HepG2 (cell line): ENCODE data around the gene SERINC2. TPM values are rescaled to one million over a fixed set of nuclear protein-coding genes. Genes with fewer than 3 reads are reported as not detected.

Source experiments
- ATAC-seq: fragments of 200-7000 bp; cut with Tn5 transposase; 3 replicates; pipeline ENCODE4 v1.9.1; 2020; ENCODE audit warnings: mild to moderate bottlenecking, moderate library complexity
- BruUV-seq: library from RNA; stranded (reverse); fragments of 400-500 nt; replicated peaks from 2 replicates; lab custom pipeline; 2021; lab: Mats Ljungman, UMichigan
- CTCF ChIA-PET: fragments of 300-600 bp; formaldehyde crosslinking; extraction: SDS; loops from one replicate; lab custom pipeline; 2021; ENCODE audit warnings: low total read pairs, inconsistent platforms, low intra/inter-chr PET ratio; lab: Yijun Ruan, JAX
- POLR2A ChIA-PET: fragments of 350-600 bp; sonication (Branson Sonifier 250); formaldehyde crosslinking; loops from one replicate; lab custom pipeline; 2020; ENCODE audit warnings: antibody characterized with exemption, inconsistent platforms; lab: Yijun Ruan, JAX
- DNase-seq: peaks from one replicate; pipeline ENCODE4 v3.0.0-alpha.2; 2015; ENCODE audit warnings: low spot score
- FAIRE-seq: peaks from 3 replicates; lab custom pipeline; 2011; peaks lifted over from hg19 to GRCh38; lab: Jason Lieb, UNC
- H2AFZ ChIP-seq: one replicate; pipeline ENCODE4 v1.6.1; 2011; ENCODE audit warnings: low read length, inconsistent platforms
- H3K27ac ChIP-seq: fragments of 300-600 bp; 3 replicates; pipeline ENCODE4 v1.8.0; 2011; ENCODE audit warnings: mixed run types, mild to moderate bottlenecking, mixed read lengths, low read length, inconsistent platforms; ENCODE audit not compliant: insufficient read depth; ENCODE audit errors: extremely low read length
- H3K27me3 ChIP-seq, 2 experiments: fragments of 200-600 bp in 1 of 2; 2 replicates in 1 of 2; 3 replicates in 1 of 2; pipeline versions ENCODE4 v1.6.0 to v1.8.0; 2011; ENCODE audit warnings: low read length in 2 of 2, mild to moderate bottlenecking in 2 of 2, moderate library complexity in 2 of 2, inconsistent platforms in 1 of 2; ENCODE audit not compliant: insufficient read depth in 2 of 2, control insufficient read depth in 1 of 2
- H3K36me3 ChIP-seq, 2 experiments: fragments of 200-600 bp in 1 of 2; replicated peaks in 1 of 2; 2 replicates in 1 of 2; 3 replicates in 1 of 2; pipeline versions ENCODE4 v1.5.1 to v1.8.0; 2011; ENCODE audit warnings: low read length in 2 of 2, inconsistent platforms in 1 of 2; ENCODE audit not compliant: insufficient read depth in 2 of 2, control insufficient read depth in 1 of 2
- H3K4me1 ChIP-seq: 2 replicates; pipeline ENCODE4 v1.5.1; 2012; ENCODE audit warnings: low read length, inconsistent platforms; ENCODE audit not compliant: insufficient read depth
- H3K4me2 ChIP-seq: 2 replicates; pipeline ENCODE4 v1.6.0; 2011; ENCODE audit warnings: low read depth, low read length, inconsistent platforms
- H3K4me3 ChIP-seq, 3 experiments: fragments of 200-600 bp in 1 of 3; sonication (generic), shearing (Covaris generic) in 1 of 3; replicated peaks in 1 of 3; 2 replicates each; pipeline ENCODE4 v1.5.1; 2011 to 2016; ENCODE audit warnings: low read length in 3 of 3, inconsistent platforms in 2 of 3, low read depth in 2 of 3, mild to moderate bottlenecking in 2 of 3, control low read depth in 1 of 3, mixed read lengths in 1 of 3; ENCODE audit not compliant: insufficient read depth in 1 of 3
- H3K79me2 ChIP-seq: one replicate; pipeline ENCODE4 v1.6.1; 2011; ENCODE audit warnings: low read length, inconsistent platforms; ENCODE audit not compliant: insufficient read depth
- H3K9ac ChIP-seq: 2 replicates; pipeline ENCODE4 v1.6.0; 2011; ENCODE audit warnings: mild to moderate bottlenecking, low read depth, low read length, inconsistent platforms; ENCODE audit not compliant: insufficient read depth
- H3K9me3 ChIP-seq: 2 replicates; pipeline ENCODE4 v1.5.1; 2012; ENCODE audit warnings: mild to moderate bottlenecking, low read length
- H4K20me1 ChIP-seq: 2 replicates; pipeline ENCODE4 v1.6.0; 2011; ENCODE audit warnings: inconsistent platforms, mild to moderate bottlenecking, low read length, moderate library complexity; ENCODE audit not compliant: insufficient read depth
- CHCHD3 ChIP-seq: sonication (generic); formaldehyde crosslinking; IDR thresholded peaks from 2 replicates; pipeline ENCODE4 v1.8.0; 2022; ENCODE audit warnings: mild to moderate bottlenecking, missing genetic modification reagents, moderate library complexity
- CHD2 ChIP-seq: IDR thresholded peaks from 2 replicates; pipeline ENCODE4 v1.6.1; 2011; ENCODE audit warnings: low read depth, low read length, improper control_type of control experiment
- CREB3 ChIP-seq: sonication (generic); formaldehyde crosslinking; IDR thresholded peaks from 2 replicates; pipeline ENCODE4 v1.5.0; 2020; ENCODE audit warnings: missing genetic modification reagents
- MBD4 ChIP-seq: IDR thresholded peaks from 2 replicates; pipeline ENCODE4 v1.6.1; 2012; ENCODE audit warnings: low read length, inconsistent platforms, borderline replicate concordance
- MIER2 ChIP-seq: IDR thresholded peaks from 2 replicates; pipeline ENCODE4 v1.6.1; 2016; ENCODE audit warnings: missing biosample characterization, missing genetic modification reagents
- MLLT10 ChIP-seq: sonication (generic); formaldehyde crosslinking; IDR thresholded peaks from 2 replicates; pipeline ENCODE4 v1.4.0; 2020; ENCODE audit warnings: missing genetic modification reagents
- MYC ChIP-seq: sonication (generic); formaldehyde crosslinking; IDR thresholded peaks from 2 replicates; pipeline ENCODE4 v1.9.0; 2021; ENCODE audit warnings: missing genetic modification reagents, borderline replicate concordance
- NFRKB ChIP-seq: fragments of 450-650 bp; IDR thresholded peaks from 2 replicates; pipeline ENCODE4 v1.6.1; 2017
- PBX2 ChIP-seq: IDR thresholded peaks from 2 replicates; pipeline ENCODE4 v1.6.1; 2016; ENCODE audit warnings: control low read depth
- TMF1 ChIP-seq: sonication (generic); formaldehyde crosslinking; IDR thresholded peaks from 2 replicates; pipeline ENCODE4 v1.8.1; 2022; ENCODE audit warnings: low read depth, missing genetic modification reagents
- ZFX ChIP-seq: sonication (generic); formaldehyde crosslinking; IDR thresholded peaks from 2 replicates; pipeline ENCODE4 v1.4.0; 2020; ENCODE audit warnings: mild to moderate bottlenecking, low read depth, missing genetic modification reagents, moderate library complexity
- ZIK1 ChIP-seq: sonication (generic); formaldehyde crosslinking; IDR thresholded peaks from 2 replicates; pipeline ENCODE4 v1.5.0; 2020; ENCODE audit warnings: mild to moderate bottlenecking, low read depth, missing genetic modification reagents, borderline replicate concordance
- ZNF768 ChIP-seq: sonication (generic); formaldehyde crosslinking; IDR thresholded peaks from 2 replicates; pipeline ENCODE4 v1.4.0; 2020; ENCODE audit warnings: missing genetic modification reagents
- ZNF784 ChIP-seq: sonication (generic); formaldehyde crosslinking; IDR thresholded peaks from 2 replicates; pipeline ENCODE4 v1.5.1; 2020; ENCODE audit warnings: missing genetic modification reagents, mild to moderate bottlenecking, borderline replicate concordance
- WGBS: methylation state at CpG from one replicate; pipeline ENCODE4 v1.1.6; 2017; ENCODE audit warnings: low lambda C conversion rate; 5-methylcytosine and 5-hydroxymethylcytosine counted together
- in situ Hi-C: cut with HindIII; loops from 2 replicates; pipeline ENCODE4 v1.10.0; 2017; ENCODE audit warnings: low pct_unique_long_range_greater_than_20kb; ENCODE audit not compliant: extremely low pct_ligation_motif_present
- intact Hi-C: fragments of 100-400 bp; cut with micrococcal nuclease; formaldehyde crosslinking; loops from one replicate; pipeline ENCODE4 v1.10.0; 2022; ENCODE audit not compliant: unreplicated experiment
- polyA plus RNA-seq, 8 experiments: library from polyadenylated mRNA; depleted of rRNA in 3 of 8; stranded (reverse) in 7 of 8; unstranded in 1 of 8; fragments of >200 nt; fragmentation: Illumina TruSeq in 4 of 8; extraction: Trizol in 4 of 8; gene quantifications; 2 replicates each; pipeline versions ENCODE4 v1.2.1 to v1.2.3, GENCODE V29; 2011 to 2016; ENCODE audit warnings: low read depth in 4 of 8, missing spikeins in 1 of 8, mixed read lengths in 1 of 8; ENCODE audit not compliant: insufficient read depth in 1 of 8
- total RNA-seq, 5 experiments: library from RNA; depleted of rRNA; stranded (reverse); fragments of >200 nt; fragmentation: Illumina TruSeq; extraction: Trizol; gene quantifications; 2 replicates each; pipeline ENCODE4 v1.2.3, GENCODE V29; 2016; ENCODE audit warnings: low read depth in 1 of 5

The SERINC2 gene
- total and polyA plus RNA-seq, 2 of the 13 experiments (the other 11 are each of a cell fraction or from before 2014, with no cell fraction given) = 4.8 to 126 TPM

- DNase-seq (no peak), FAIRE-seq (no peak), ATAC-seq (no peak)
- 11% methylated on average over 3 of the region's 3 CpGs for WGBS
- H3K4me1 ChIP-seq = peaks cover 24% of the 10 kb centered on the region
- no peaks in the 10 kb centered on the region for H3K36me3 ChIP-seq
- ChIA-PET POLR2A (no interaction called here), CTCF (no interaction called here)
- no peaks in the 10 kb centered on the region for H4K20me1 ChIP-seq
- no peaks in the 10 kb centered on the region for H3K9me3 ChIP-seq
- H3K27ac ChIP-seq = no peak overlapping the region
- H3K79me2 ChIP-seq = no peaks in the 10 kb centered on the region
- intact Hi-C loops = no loop called here
- H3K9ac ChIP-seq = no peak overlapping the region
- no peak overlapping the region for H2AFZ ChIP-seq
- BruUV-seq = no TSS peak
- H3K4me2 ChIP-seq = no peak overlapping the region
- TF ChIP-seq MIER2 (no peak), ZFX (CRISPR knock-in tag) (no peak), ZIK1 (CRISPR knock-in tag) (no peak), CHCHD3 (CRISPR knock-in tag) (no peak), MYC (CRISPR knock-in tag) (no peak), CREB3 (CRISPR knock-in tag) (no peak), CHD2 (no peak), MLLT10 (CRISPR knock-in tag) (no peak), PBX2 (CRISPR knock-in tag) (no peak), ZNF768 (no peak), NFRKB (no peak), MBD4 (no peak), ZNF784 (CRISPR knock-in tag) (no peak), TMF1 (CRISPR knock-in tag) (no peak)
- H3K4me3 ChIP-seq = no peak overlapping the region
- in situ Hi-C loops = no loop called here
- no peaks in the 10 kb centered on the region for H3K27me3 ChIP-seq
These were observed 32.8 kb upstream of the SERINC2 start for GRCh38 chr1:31380181-31380580.
